Cerebellar nuclear complex (tissue), 1 donor: ENCODE data around the gene ODAD4.
"Not testable (repeated sequence)": the region's sequence is repeated elsewhere in the genome, so short reads cannot be mapped to it uniquely, and the experiment has no call there.

ENCODE experiments used
- DNase-seq, 2 experiments: peaks; one replicate each; lab custom pipeline; 2025; lab: John Stamatoyannopoulos, UW

The ODAD4 gene

DNA sequence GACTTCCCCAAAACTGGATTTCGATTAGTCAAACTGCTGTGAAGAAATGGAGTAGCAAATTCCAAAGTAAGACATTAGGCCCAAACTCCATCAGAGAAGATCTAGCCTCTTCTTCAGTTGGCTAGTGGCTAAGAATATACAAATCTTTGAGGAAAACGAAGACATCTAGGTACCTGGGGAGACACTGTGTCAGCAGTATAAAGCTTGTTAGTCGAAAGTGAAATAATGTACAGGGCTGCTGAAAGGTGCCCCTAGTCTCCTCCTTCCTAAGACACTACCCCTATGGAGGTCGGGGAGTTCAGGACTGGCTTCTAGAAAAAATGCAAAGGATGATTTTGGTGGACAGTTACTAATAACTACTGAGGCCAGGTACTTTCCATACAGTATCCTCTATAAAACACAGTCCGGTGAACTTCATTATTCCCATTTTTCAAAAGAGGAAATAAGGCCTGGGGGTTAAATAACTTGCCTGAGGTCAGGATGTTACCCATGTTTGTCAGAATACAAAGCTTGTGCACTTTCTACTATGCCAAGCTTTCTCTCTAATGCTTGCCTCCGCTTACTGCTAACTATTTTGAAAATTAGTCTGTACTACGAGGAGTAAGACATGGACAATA is 71.9 kb downstream of the ODAD4 start:
- DNase-seq: no peak

DNA sequence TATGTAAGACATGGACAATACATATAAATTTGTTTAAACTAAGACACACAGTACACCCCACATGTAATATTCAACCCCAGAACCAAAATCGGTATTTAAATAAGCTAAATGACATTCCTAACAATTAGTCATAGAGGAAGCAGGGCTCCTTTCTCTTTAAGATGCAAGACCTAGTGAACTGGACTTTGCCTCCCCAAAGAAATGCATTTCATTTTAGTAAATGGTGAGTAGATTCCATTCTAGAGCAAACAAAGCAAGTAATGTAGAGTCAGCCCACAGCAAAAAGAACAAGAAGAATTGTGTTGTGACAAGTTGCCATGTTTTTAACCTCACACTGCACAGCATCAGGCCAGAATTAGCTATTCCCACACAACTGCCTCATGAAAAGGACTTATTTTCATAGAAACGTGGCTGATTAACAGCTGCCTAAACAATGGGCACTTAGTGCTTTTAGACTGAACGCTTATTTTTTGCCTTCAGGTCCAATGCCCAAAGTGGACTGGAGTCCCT is 72.4 kb downstream of the ODAD4 start:
- DNase-seq: no peak

DNA sequence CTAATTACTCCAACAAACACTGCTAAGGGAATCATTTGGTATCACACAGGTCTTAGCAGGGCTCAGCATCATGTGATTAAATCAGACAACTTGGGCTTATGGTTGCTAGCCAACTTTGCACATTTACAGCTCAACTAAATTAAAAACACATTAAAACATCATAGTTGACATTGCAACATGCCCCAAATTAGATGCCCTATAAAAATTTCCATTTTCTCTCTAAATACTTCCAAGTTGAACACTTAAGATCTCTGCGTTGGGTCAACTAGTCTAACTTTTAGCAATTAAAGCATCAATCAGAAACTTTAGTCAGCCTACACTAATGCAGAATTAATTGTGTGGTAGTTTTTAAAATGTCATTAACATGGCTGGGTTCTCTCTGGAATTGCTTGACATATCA is 74.7 kb downstream of the ODAD4 start:
- DNase-seq: no peak

DNA sequence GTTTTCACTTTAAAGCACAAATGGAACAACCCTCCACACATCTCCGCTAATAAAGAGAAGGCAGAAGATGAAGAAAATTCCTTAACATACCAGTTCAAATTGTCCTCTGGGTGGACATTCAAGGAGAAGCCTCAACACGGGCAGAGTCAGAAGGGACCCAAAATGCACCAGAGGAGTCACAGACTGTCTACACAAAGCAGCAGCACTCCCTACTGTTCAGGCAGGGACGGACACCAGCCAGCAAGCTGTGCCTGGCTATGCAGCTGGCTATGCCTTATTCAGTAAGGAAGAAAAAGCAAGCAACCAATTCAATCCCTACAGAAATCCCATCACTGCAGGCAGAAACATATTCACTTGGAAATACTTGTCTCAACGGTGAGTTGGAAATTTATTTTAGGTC is 78.8 kb downstream of the ODAD4 start:
- DNase-seq: no peak

DNA sequence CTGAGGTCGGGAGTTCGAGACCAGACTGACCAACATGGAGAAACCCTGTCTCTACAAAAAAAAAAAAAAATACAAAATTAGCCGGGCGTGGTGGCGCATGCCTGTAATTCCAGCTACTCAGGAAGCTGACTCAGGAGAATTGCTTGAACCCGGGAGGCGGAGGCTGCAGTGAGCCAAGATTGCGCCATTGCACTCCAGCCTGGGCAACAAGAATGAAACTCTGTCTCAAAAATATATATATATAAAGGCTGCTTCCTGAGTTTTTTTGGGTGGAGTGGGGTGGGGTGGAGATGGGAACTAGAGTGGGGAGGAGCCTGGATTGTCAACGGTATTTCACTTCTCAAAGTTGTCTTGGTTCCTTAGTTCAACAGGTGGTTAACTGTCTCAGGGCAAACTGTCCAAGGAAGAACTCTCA is 79.9 kb downstream of the ODAD4 start:
- not testable (repeated sequence) for DNase-seq

DNA sequence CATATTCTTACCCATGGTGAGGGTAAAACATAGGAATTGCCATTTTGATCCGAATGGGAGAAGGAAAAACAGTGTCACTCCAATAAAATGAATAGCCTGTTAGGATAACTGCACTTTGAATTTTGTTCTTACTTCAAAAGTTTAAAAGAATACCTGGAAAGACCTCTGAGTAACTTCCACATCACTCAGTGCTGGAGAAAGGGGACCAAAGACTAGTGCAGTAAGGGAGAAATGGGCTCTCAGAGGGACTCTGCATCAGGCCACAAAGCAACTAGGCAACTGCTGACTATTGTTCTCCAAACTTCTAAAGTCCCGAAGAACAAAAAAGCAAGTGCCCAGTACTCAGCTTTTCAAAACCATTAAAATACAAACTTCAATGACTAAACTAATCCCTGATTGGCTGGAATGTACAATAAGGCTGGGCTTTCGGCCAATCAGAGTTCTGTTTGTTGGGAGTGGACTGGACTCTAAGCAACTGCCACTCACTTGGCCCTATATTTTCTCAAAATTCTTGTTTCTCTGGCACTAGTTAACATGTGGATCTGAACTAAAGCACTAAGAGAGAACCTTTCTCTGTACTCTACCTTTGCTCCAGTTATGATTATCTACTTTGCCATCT is 80.6 kb downstream of the ODAD4 start:
- DNase-seq: no peak

DNA sequence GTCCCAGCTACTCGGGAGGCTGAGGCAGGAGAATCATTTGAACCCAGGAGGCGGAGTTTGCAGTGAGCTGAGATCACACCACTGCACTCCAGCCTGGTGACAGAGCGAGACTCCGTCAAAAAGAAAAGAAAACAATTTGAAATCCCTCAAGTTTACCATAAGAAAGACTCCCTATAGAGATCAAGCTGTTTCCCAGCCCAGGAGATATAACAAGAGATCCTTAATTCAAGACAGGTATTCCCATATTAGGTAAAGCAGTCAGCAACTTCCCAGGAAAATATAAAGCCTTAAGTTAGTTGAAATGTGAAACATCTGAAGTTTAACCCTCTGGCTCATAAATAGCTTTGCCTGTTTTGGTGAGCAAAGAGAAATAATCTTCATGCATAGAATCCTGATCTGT is 81.9 kb downstream of the ODAD4 start:
- not testable (repeated sequence) for DNase-seq

DNA sequence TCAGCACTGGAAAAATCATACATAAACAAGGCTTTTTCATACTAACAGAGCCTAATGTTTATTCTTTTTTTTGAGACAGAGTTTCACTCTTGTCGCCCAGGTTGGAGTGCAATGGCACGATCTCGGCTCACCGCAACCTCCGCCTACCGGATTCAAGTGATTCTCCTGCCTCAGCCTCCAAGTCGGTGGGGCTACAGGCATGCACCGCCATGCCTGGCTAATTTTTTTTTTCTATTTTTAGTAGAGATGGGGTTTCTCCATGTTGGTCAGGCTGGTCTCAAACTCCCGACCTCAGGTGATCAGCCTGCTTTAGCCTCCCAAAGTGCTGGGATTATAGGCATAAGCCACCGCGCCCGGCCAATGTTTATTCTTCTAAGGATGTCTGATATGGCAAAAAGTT is 83.3 kb downstream of the ODAD4 start:
- DNase-seq: not testable (repeated sequence)
